Loucy (cell line): ENCODE results near the gene PIK3CD.

Experiments
- H2AFZ ChIP-seq: fragments of 200-600 bp; sonication (generic); 2 replicates; pipeline ENCODE4 v1.6.0; 2016; ENCODE audit warnings: antibody characterized with exemption, mild to moderate bottlenecking, low read length, moderate library complexity
- H3F3A ChIP-seq: fragments of 200-600 bp; 2 replicates; pipeline ENCODE4 v1.6.0; 2016; ENCODE audit warnings: antibody characterized with exemption, low read depth, mild to moderate bottlenecking
- H3K27me3 ChIP-seq: fragments of 200-600 bp; sonication (generic); 2 replicates; pipeline ENCODE4 v1.6.1; 2014; ENCODE audit warnings: low read length, mild to moderate bottlenecking; ENCODE audit not compliant: insufficient read depth, poor library complexity, severe bottlenecking
- H3K36me3 ChIP-seq: fragments of 200-600 bp; sonication (generic); 2 replicates; pipeline ENCODE4 v1.6.1; 2016; ENCODE audit warnings: low read length; ENCODE audit not compliant: insufficient read depth
- H3K4me1 ChIP-seq: fragments of 200-600 bp; sonication (generic); 2 replicates; pipeline ENCODE4 v1.5.1; 2014; ENCODE audit warnings: low read length, mild to moderate bottlenecking; ENCODE audit not compliant: insufficient read depth, poor library complexity, severe bottlenecking
- H3K4me2 ChIP-seq: fragments of 200-600 bp; sonication (generic); 2 replicates; pipeline ENCODE4 v1.6.0; 2014; ENCODE audit warnings: antibody characterized with exemption, low read length, low read depth, mild to moderate bottlenecking; ENCODE audit not compliant: poor library complexity, severe bottlenecking
- H3K4me3 ChIP-seq: fragments of 200-600 bp; sonication (generic); 2 replicates; pipeline ENCODE4 v1.5.1; 2014; ENCODE audit warnings: low read length, mild to moderate bottlenecking, mixed read lengths; ENCODE audit not compliant: poor library complexity, severe bottlenecking
- H3K79me2 ChIP-seq: fragments of 200-600 bp; sonication (generic); 2 replicates; pipeline ENCODE4 v1.6.1; 2014; ENCODE audit warnings: low read length; ENCODE audit not compliant: insufficient read depth
- H3K9ac ChIP-seq: fragments of 200-600 bp; sonication (generic); 2 replicates; pipeline ENCODE4 v1.6.0; 2014; ENCODE audit warnings: mild to moderate bottlenecking, low read depth, low read length, moderate library complexity; ENCODE audit not compliant: poor library complexity, severe bottlenecking
- H3K9me2 ChIP-seq: fragments of 200-600 bp; sonication (generic); replicated peaks from 2 replicates; pipeline ENCODE4 v1.6.1; 2016; ENCODE audit warnings: low read depth, low read length, mixed read lengths
- H3K9me3 ChIP-seq: fragments of 200-600 bp; sonication (generic); 2 replicates; pipeline ENCODE4 v1.6.1; 2014; ENCODE audit warnings: mild to moderate bottlenecking, antibody characterized with exemption, low read length, low read depth; ENCODE audit not compliant: insufficient read depth
- H4K20me1 ChIP-seq: fragments of 200-600 bp; sonication (generic); 2 replicates; pipeline ENCODE4 v1.6.0; 2014; ENCODE audit warnings: antibody characterized with exemption, low read length, mild to moderate bottlenecking; ENCODE audit not compliant: insufficient read depth, poor library complexity, severe bottlenecking
- EZH2phosphoT487 ChIP-seq: fragments of 200-600 bp; IDR thresholded peaks from 2 replicates; pipeline ENCODE4 v1.6.1; 2018; ENCODE audit warnings: antibody characterized with exemption, mild to moderate bottlenecking, moderate library complexity, borderline replicate concordance
- TF ChIP-seq, protein P1 (sequence below): fragments of 200-600 bp; sonication (generic); conservative IDR thresholded peaks from 2 replicates; pipeline ENCODE4 v1.5.1; 2014; ENCODE audit warnings: mild to moderate bottlenecking, antibody characterized with exemption, low read length

The PIK3CD gene

GRCh38 chr1:9652379-9653209 lies 1.1 kb downstream of the PIK3CD start:
- TF ChIP-seq EZH2phosphoT487 = no peak
- TF ChIP-seq, protein P1, sequence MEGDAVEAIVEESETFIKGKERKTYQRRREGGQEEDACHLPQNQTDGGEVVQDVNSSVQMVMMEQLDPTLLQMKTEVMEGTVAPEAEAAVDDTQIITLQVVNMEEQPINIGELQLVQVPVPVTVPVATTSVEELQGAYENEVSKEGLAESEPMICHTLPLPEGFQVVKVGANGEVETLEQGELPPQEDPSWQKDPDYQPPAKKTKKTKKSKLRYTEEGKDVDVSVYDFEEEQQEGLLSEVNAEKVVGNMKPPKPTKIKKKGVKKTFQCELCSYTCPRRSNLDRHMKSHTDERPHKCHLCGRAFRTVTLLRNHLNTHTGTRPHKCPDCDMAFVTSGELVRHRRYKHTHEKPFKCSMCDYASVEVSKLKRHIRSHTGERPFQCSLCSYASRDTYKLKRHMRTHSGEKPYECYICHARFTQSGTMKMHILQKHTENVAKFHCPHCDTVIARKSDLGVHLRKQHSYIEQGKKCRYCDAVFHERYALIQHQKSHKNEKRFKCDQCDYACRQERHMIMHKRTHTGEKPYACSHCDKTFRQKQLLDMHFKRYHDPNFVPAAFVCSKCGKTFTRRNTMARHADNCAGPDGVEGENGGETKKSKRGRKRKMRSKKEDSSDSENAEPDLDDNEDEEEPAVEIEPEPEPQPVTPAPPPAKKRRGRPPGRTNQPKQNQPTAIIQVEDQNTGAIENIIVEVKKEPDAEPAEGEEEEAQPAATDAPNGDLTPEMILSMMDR = no peak
- Histone ChIP-seq H4K20me1 (no peaks in the 10 kb centered on the region), H3K4me3 (peak overlapping the region; percentile 66), H3K9me3 (no peaks in the 10 kb centered on the region), H3K4me2 (peak overlapping the region; percentile 71), H3K4me1 (peaks cover 12% of the 10 kb centered on the region), H3K79me2 (no peaks in the 10 kb centered on the region), H3K9me2 (no peaks in the 10 kb centered on the region), H2AFZ (peak overlapping the region; percentile 66; the same call in 1 of the 2 replicates), H3K36me3 (no peaks in the 10 kb centered on the region), H3K27me3 (peaks cover 23% of the 10 kb centered on the region), H3K9ac (no peak overlapping the region), H3F3A (no peaks in the 10 kb centered on the region)

DNA sequence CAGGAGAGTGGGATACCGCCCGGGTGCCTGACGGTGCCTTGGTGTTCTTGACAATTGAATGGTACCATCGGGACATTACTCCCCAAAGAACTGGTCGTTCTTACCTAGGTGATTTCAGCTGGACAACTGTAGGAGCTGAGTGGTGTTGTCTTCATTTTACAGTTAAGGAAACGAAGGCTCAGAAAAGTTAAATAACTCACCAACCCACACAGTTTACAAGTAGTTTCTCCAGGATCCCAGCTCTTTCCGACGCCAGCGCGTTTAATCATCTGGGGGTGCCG lies 1.6 kb downstream of the PIK3CD start:
- Histone ChIP-seq H3K4me3 (no peak overlapping the region), H3K79me2 (no peaks in the 10 kb centered on the region), H3K4me1 (peaks cover 12% of the 10 kb centered on the region), H3K9me2 (no peaks in the 10 kb centered on the region), H3K9me3 (no peaks in the 10 kb centered on the region), H2AFZ (no peak overlapping the region), H4K20me1 (no peaks in the 10 kb centered on the region), H3K36me3 (no peaks in the 10 kb centered on the region), H3K27me3 (peaks cover 23% of the 10 kb centered on the region), H3K4me2 (no peak overlapping the region), H3F3A (no peaks in the 10 kb centered on the region), H3K9ac (no peak overlapping the region)
- TF ChIP-seq, protein P1 = no peak
- no peak for TF ChIP-seq EZH2phosphoT487

DNA sequence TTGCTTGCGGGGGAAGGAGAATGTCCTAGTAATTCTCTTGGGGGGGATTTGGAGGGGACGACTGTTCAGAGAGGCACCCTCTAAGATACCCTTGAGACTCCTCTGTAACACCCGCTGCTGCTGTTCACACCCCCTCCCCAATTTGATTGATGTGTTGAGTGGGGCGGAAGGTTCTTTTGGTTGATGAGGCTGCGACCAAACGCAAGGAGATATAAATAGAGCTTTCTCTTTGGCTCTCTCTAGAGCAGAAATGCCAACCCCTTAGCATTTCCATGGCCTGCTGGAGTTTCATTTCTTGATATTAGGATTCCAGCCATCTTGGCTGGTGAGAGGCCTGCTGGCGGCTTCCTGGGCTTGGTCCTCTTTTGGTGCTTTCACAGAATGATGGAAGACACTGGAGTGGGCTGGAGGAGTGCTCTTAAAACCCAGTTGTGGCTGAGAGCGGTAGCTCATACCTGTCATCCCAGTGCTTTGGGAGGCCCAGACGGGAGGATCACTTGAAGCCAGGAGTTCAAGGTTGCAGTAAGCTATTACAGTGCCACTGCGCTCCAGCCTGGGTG lies 2.0 kb downstream of the PIK3CD start:
- Histone ChIP-seq H3K36me3 (no peaks in the 10 kb centered on the region), H2AFZ (no peak overlapping the region), H3F3A (no peaks in the 10 kb centered on the region), H3K9me2 (no peaks in the 10 kb centered on the region), H4K20me1 (no peaks in the 10 kb centered on the region), H3K79me2 (no peaks in the 10 kb centered on the region), H3K4me2 (no peak overlapping the region), H3K9me3 (no peaks in the 10 kb centered on the region), H3K4me3 (no peak overlapping the region), H3K27me3 (peaks cover 23% of the 10 kb centered on the region), H3K9ac (no peak overlapping the region), H3K4me1 (peaks cover 12% of the 10 kb centered on the region)
- TF ChIP-seq, protein P1 = no peak
- TF ChIP-seq EZH2phosphoT487 = no peak
